K562 (cell line): ENCODE data around the gene TSR3. TPM values are rescaled to one million over a fixed set of nuclear protein-coding genes. Genes with fewer than 3 reads are reported as not detected.

ENCODE experiments used
- CBX1 ChIP-seq: sonication (generic); IDR thresholded peaks from 2 replicates; pipeline ENCODE4 v1.6.1; 2016; ENCODE audit warnings: antibody characterized with exemption, low read depth, mild to moderate bottlenecking
- ELF2 ChIP-seq: fragments of 250-450 bp; sonication (Bioruptor Pico); IDR thresholded peaks from 2 replicates; pipeline ENCODE4 v1.5.0; 2021; ENCODE audit warnings: mild to moderate bottlenecking
- EP400 ChIP-seq: fragments of 450-650 bp; IDR thresholded peaks from 2 replicates; pipeline ENCODE4 v1.6.1; 2017; ENCODE audit warnings: antibody characterized with exemption, mild to moderate bottlenecking, moderate library complexity
- IRF2 ChIP-seq: sonication (generic); formaldehyde crosslinking; IDR thresholded peaks from 2 replicates; pipeline ENCODE4 v1.8.1; 2022; ENCODE audit warnings: mild to moderate bottlenecking, missing genetic modification reagents
- KDM4B ChIP-seq, 2 experiments: fragments of 450-650 bp in 1 of 2; sonication (generic) in 1 of 2; IDR thresholded peaks; 2 replicates each; pipeline ENCODE4 v1.6.1; 2016 to 2017; ENCODE audit warnings: borderline replicate concordance in 2 of 2, antibody characterized with exemption in 1 of 2, low read depth in 1 of 2, mild to moderate bottlenecking in 1 of 2
- PRDM10 ChIP-seq: fragments of 450-650 bp; IDR thresholded peaks from 2 replicates; pipeline ENCODE4 v1.6.1; 2018; ENCODE audit not compliant: partially characterized antibody
- SUPT5H ChIP-seq: fragments of 450-650 bp; IDR thresholded peaks from 2 replicates; pipeline ENCODE4 v1.6.1; 2016
- ZBTB40 ChIP-seq, 2 experiments: fragments of 450-650 bp in 1 of 2; sonication (generic) in 1 of 2; formaldehyde crosslinking in 1 of 2; IDR thresholded peaks; 2 replicates each; pipeline versions ENCODE4 v1.7.1 to v1.9.0; 2016 to 2022; ENCODE audit warnings: inconsistent platforms in 1 of 2, mild to moderate bottlenecking in 1 of 2, missing genetic modification reagents in 1 of 2
- ZNF212 ChIP-seq: fragments of 450-650 bp; formaldehyde crosslinking; IDR thresholded peaks from 2 replicates; pipeline ENCODE4 v1.4.0; 2020; ENCODE audit warnings: mild to moderate bottlenecking
- ZNF24 ChIP-seq: fragments of 450-650 bp; IDR thresholded peaks from 2 replicates; pipeline ENCODE4 v1.6.1; 2016
- polyA plus RNA-seq, 8 experiments: library from polyadenylated mRNA; depleted of rRNA in 4 of 8; stranded (reverse) in 5 of 8; unstranded in 3 of 8; fragments of >200 nt; fragmentation: Nextera tagmentation in 2 of 8; fragmentation: Illumina TruSeq in 1 of 8; extraction: Ambion mirVana in 2 of 8; extraction: Trizol in 1 of 8; gene quantifications; 2 replicates each; pipeline versions ENCODE4 v1.2.1 to v1.2.3, GENCODE V29; 2011 to 2014; ENCODE audit warnings: inconsistent platforms in 1 of 8, missing spikeins in 1 of 8
- total RNA-seq, 7 experiments: library from RNA; depleted of rRNA in 6 of 7; stranded (reverse); fragments of >200 nt in 6 of 7; fragmentation: Illumina TruSeq in 2 of 7; extraction: Trizol in 2 of 7; gene quantifications; 2 replicates each; pipeline versions ENCODE4 v1.2.1 to v1.2.3, GENCODE V29; 2011 to 2021; ENCODE audit warnings: low replicate concordance in 1 of 7
- TF ChIP-seq, protein P1 (sequence below): sonication (generic); IDR thresholded peaks from 2 replicates; pipeline ENCODE4 v1.6.1; 2016

TSR3 gene
- total and polyA plus RNA-seq, 9 of the 15 experiments (the other 6 are each of a cell fraction or from before 2014, with no cell fraction given) = 1.5 to 74.8 (median 16.5) TPM

GRCh38 chr16:1309888-1310831 lies 41.5 kb downstream of the TSR3 start (continued):
- TF ChIP-seq, protein P1, sequence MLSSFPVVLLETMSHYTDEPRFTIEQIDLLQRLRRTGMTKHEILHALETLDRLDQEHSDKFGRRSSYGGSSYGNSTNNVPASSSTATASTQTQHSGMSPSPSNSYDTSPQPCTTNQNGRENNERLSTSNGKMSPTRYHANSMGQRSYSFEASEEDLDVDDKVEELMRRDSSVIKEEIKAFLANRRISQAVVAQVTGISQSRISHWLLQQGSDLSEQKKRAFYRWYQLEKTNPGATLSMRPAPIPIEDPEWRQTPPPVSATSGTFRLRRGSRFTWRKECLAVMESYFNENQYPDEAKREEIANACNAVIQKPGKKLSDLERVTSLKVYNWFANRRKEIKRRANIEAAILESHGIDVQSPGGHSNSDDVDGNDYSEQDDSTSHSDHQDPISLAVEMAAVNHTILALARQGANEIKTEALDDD = 0 out of 2 replicates have a peak, but pooled peaks have one; percentile 54
- TF ChIP-seq ZNF212 (CRISPR knock-in tag) = no peak
- 0 out of 4 replicates have a peak, but pooled peaks of 1 of the 2 experiments have one; percentile 48 for TF ChIP-seq KDM4B (IDR thresholded peaks at IDR 0.05; ENCODE audit: borderline replicate concordance in 2 of 2, low read depth in 1 of 2)
- no peak for TF ChIP-seq SUPT5H
- TF ChIP-seq ZBTB40 (IDR thresholded peaks at IDR 0.05) = peak; percentile 58
- no peak for TF ChIP-seq ZBTB40 (CRISPR knock-in tag; IDR thresholded peaks at IDR 0.05)
- no peak; the same call in none of the 2 replicates for TF ChIP-seq EP400
- peak; percentile 45; the same call in 1 of the 2 replicates for TF ChIP-seq ZNF24
- TF ChIP-seq CBX1 = no peak
- TF ChIP-seq IRF2 (CRISPR knock-in tag) = no peak
- TF ChIP-seq PRDM10 = peak; percentile 50
- TF ChIP-seq ELF2 (CRISPR knock-in tag) = peak; percentile 50; the same call in 1 of the 2 replicates
